ENCODE data around the gene ZFPM1.

GRCh38 chr16:88539261-88539651, 86.2 kb downstream of the ZFPM1 start:
- TF ChIP-seq CTCF (IDR thresholded peaks at IDR 0.05) (no peak), ZFX (IDR thresholded peaks at IDR 0.05; ENCODE audit: borderline replicate concordance) (no peak)

Measured in 22Rv1 (cell line).